ENCODE results near the gene RLBP1.

DNA sequence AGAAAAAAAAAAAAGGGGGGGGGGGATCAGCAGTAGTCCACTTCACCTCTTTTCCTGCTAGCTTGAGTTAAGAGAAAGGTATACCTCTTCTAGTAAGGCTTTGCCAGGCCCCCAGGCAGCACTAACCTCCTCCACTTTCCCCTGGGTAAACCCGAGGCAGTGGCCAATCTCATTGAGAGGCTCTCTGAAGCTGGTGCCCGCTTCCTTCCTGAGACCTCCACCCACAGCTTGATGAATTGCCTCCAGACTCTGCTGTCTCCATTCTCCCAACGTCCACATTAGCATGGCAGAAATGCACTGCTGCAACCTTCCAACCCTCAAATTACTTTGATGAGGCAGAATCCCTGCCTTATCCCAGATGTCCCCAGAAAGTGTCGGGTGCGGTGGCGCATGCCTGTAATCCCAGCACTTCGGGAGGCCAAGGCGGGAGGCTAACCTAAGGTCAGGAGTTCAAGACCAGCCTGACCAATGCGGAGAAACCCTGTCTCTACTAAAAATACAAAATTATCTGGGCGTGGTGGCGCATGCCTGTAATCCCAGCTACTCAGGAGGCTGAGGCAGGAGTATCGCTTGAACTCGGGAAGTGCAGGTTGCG is 15.3 kb downstream of the RLBP1 start:
- no peak for TF ChIP-seq POLR2A (IDR thresholded peaks at IDR 0.05)
- TF ChIP-seq, protein P1, sequence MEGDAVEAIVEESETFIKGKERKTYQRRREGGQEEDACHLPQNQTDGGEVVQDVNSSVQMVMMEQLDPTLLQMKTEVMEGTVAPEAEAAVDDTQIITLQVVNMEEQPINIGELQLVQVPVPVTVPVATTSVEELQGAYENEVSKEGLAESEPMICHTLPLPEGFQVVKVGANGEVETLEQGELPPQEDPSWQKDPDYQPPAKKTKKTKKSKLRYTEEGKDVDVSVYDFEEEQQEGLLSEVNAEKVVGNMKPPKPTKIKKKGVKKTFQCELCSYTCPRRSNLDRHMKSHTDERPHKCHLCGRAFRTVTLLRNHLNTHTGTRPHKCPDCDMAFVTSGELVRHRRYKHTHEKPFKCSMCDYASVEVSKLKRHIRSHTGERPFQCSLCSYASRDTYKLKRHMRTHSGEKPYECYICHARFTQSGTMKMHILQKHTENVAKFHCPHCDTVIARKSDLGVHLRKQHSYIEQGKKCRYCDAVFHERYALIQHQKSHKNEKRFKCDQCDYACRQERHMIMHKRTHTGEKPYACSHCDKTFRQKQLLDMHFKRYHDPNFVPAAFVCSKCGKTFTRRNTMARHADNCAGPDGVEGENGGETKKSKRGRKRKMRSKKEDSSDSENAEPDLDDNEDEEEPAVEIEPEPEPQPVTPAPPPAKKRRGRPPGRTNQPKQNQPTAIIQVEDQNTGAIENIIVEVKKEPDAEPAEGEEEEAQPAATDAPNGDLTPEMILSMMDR (IDR thresholded peaks at IDR 0.05), result no peak

Measured in prostate gland (tissue), 2 donors.